GM21529 (cell line): Measurements from ENCODE around the gene MRPL12.
"Not testable (repeated sequence)": the region's sequence is repeated elsewhere in the genome, so short reads cannot be mapped to it uniquely, and the experiment has no call there.

Experiments used
- ATAC-seq: cut with Tn5 transposase; IDR thresholded peaks from one replicate; pipeline ENCODE4 v1.9.1; 2021; ENCODE audit not compliant: unreplicated experiment

The MRPL12 gene

GRCh38 chr17:81702934-81703746 is at the start of gene MRPL12:
Gene MRPL12 (plus strand): TSS chr17:81703367. CDS start chr17:81703502, 135 bp downstream.
- ATAC-seq = peak; percentile 78

DNA sequence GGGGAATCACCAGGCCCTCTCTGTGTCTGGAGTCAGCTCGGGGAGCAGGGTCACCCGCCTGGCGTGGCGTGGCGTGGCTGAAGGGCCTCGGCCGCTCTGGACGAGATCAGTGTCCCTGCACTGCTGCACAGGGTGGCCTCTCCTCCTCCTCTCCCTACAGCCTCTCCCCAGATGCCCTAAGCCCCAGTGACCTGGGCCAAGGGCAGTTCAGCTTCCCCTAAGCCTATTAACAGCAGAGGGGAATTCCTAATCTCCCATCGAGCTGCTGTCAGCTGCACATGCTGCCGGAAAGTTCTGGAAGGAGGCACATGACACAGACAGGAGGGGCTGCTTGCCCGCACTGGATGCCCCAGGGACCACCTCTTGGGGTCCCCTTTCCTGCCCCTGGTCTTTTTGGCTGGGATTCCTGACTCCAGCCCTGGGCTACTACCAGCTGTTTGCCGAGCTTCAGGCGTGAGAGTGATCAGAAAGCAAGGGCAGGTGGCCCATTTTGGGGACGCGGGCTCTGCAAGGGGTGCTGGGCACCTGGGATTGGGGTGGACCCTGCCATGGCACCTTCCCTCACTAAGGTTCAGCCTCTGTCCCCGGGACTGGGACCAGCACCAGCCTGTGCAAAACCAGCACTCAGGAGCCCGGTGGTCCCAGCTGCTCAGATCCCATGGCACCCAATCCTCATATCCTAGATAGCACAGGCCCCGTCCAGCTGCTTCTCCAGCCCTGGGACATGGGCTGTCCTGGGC is 47.6 kb upstream of the MRPL12 start:
- ATAC-seq = no peak

- no peak for ATAC-seq
Observed at GRCh38 chr17:81656118-81656743, 46.9 kb upstream of the MRPL12 start, which contains the start of gene PDE6G. Gene PDE6G (minus strand): TSS chr17:81656542. CDS start chr17:81653305, 3,237 bp downstream.

- no peak for ATAC-seq
Observed at GRCh38 chr17:81656835-81657234, 46.3 kb upstream of the MRPL12 start.

- ATAC-seq = no peak
Observed at GRCh38 chr17:81659038-81659437, 44.1 kb upstream of the MRPL12 start.

DNA sequence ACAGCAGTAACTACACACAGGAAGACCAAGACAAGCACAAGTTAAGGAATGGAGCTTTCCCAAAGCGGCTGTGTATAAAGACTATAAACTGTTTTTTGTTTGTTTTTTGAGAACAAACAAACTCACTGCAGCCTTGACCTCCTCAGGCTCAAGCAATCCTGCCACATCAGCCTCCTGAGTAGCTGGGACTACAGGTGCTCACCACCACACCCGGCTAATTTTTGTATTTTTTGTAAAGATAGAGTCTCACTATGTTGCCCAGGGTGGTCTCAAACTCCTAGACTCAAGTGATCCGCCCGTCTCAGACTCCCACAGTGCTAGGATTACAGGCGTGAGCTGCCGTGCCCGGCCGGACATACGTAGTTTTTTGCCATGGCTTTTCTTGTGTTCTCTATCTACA is 42.7 kb upstream of the MRPL12 start:
- no peak for ATAC-seq

- no peak for ATAC-seq
Observed at GRCh38 chr17:81662002-81662401, 41.2 kb upstream of the MRPL12 start.

GRCh38 chr17:81664051-81664470 is 39.1 kb upstream of the MRPL12 start:
- ATAC-seq = no peak

- peak; percentile 14 for ATAC-seq
Observed at GRCh38 chr17:81665205-81666091, 37.7 kb upstream of the MRPL12 start.

GRCh38 chr17:81666092-81666341 is 37.1 kb upstream of the MRPL12 start:
- no peak for ATAC-seq

DNA sequence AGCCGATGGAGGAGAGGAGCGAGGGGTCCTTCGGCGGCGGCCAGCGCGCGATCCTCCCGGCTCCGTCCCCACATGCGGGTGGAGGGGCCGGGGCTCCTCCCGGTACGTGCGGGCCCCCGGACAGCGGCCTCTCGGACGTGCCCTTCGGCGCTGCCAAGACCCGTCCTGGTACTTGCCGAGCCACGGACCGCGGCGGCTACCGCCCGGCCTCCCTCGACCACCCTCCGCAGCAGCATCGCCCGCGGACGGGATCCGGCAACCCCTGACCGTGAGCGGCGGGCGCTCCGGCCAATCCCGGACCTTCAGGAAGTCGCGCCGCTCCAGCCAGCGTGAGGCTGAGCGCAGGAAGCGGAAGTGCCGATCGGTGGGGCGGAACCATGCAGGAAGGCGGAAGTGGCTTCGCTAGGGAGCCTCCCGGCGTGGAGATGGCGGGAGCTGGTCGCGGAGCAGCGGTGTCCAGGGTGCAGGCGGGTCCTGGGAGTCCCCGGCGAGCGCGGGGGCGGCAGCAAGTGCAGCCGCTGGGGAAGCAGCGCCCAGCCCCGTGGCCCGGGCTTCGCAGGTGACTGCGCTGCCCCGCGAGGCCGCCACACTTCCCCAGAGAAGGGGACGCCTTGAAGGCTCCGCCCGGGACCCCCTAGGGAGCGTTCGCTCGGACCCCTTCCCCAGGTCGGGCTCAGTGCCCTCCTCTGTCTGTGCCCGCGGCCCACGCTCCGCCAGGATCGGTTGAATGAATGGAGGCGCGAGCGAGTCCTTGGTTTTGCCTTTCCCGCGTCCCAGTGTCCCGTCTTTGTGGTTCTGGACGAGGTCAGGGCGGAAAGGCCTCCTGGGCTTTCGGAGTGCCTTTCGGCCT is 36.6 kb upstream of the MRPL12 start, which contains the start of the genes CCDC137 and OXLD1:
Gene CCDC137, plus strand, starts transcription at position 396 of the 850 bp plus-strand sequence. Its CDS starts 30 bp downstream, at position 426.
Gene OXLD1, minus strand, starts transcription at position 264 of the 850 bp plus-strand sequence. Its CDS starts 28 bp downstream, at position 236.
- ATAC-seq = peak; percentile 88

DNA sequence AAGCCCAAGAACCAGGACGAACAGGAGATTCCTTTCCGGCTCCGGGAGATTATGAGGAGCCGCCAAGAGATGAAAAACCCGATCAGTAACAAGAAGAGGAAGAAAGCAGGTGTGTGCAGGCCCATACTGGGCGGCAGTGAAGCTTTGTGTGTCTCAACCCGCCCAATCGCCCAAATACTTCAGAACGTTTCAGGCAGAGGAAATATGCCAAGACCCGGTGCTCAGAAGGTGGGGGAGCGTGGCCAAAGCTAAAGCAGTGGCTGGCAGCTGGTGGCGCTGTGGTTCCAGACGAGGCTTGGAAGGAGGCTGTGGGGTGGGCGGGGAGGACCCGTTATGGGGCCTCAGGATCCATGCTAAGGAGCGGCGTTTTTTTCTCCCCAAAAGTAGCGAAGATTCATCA is 35.4 kb upstream of the MRPL12 start:
- ATAC-seq = no peak

DNA sequence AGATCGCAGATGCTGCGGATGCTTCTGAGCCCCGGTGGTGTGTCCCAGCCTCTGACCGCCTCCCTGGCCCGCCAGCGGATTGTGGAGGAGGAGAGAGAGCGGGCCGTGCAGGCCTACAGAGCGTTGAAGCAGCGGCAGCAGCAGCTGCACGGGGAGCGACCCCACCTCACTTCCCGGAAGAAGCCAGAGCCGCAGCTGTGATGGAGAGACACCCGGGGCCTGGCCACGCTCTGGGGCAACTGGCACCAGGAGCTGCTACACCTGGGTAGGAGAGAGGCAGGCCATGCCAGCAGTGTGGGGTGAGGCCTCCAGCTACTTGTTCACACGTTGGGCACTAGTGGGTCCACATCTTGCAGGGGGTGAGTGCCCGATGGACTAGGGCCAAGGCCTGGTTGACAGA is 30.7 kb upstream of the MRPL12 start:
- ATAC-seq = no peak

DNA sequence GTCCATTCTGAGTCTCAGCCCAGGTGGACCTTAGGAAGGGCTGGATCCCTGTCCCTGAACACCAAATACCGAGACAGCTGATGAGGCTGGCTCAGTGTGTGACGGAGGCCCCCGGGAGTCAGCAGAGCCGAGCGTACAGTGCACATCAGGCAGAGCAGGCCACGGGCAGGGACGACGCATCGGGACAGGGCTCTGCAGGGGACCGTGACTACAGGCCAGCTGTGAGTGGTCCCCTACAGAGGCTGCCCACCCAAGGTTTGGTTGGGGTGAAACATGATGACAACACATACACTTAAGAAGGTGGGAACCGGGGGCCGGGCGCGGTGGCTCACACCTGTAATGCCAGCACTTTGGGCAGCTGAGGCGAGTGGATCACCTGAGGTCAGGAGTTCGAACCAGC is 30.2 kb upstream of the MRPL12 start:
- ATAC-seq = no peak

DNA sequence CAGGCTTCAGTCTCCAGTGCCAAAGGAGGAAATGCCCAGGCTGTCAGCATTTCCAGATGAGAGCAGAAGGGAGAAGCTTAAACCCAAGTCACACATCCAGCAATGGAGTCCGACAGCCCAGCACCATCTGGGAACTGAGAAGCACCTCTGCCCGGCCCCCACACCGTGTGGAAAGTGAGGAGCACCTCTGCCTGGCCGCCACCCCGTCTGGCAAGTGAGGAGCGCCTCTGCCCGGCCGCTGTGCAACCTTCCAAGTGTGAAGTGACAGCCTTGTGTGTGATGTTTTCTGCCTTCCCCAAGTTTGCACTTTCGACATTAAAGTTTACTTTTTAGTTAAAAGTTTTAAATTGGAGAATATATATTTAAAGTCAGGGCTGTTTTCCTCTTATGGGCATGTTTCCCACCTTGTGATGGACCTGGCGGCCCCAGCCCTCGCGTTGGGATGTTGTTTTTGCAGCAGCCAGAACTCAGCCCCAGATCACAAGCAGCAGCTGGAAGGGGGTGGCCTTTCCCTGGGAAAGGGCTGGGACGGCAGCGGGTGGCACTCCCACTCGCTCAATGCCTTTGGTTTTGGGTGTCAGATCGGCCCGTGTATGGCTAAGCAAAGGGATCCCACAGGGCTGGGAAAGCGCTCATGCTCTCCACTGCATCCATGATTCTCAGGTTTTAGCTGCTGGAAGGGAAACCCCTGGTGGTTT is 29.5 kb upstream of the MRPL12 start:
- no peak for ATAC-seq

DNA sequence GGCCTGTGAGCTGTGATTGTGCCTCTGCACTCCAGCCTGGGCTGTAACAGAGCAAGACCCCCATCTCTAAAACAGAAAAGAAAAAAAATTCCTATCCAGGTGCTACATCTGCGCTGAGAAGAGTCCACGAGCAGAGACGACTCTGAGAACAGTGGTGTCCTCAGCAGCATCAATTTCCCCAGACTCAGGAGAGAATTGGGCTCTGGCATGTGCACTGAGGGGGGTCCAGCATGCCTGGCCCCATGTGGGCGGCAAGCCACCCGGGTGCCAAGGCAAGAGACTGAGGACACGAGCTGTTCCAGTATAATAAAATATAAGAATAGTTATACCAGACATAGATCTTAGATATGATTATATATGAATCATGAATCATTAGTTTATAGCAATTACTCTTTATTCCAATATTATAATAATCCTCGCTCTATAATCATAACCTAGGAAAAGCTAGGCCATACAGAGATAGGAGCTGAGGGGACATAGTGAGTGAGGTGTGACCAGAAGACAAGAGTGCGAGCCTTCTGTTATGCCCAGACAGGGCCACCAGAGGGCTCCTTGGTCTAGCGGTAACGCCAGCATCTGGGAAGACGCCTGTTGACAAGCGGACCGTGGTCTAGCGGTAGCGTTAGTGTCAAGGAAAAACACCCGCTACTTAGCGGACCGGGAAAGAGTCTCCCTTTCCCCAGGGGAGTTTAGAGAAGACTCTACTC is 27.5 kb upstream of the MRPL12 start:
- not testable (repeated sequence) for ATAC-seq

DNA sequence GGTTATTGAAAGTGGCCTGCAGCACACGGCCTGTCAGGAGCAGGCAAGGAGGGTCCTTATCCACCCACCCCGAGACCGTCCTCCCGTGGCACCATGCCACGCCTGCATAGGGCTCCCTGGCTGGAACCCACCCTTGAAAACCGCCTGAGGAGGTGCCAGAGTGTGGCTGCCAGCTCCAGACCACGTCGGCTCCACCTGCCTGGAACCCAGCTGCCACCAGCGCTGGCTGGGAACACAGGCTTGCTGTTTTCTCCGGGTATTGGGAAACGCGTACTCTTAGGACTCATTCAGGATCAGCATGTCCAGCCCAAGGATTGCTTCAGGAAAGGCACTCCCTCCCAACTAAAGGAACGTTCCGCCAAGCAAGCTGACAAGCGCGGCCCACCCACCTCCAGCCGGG is 26.3 kb upstream of the MRPL12 start:
- no peak for ATAC-seq

GRCh38 chr17:81680150-81680549 is 23.0 kb upstream of the MRPL12 start:
- no peak for ATAC-seq

GRCh38 chr17:81681672-81682071 is 21.5 kb upstream of the MRPL12 start:
- ATAC-seq = no peak
